Osteoblast (primary cell): Measurements from ENCODE around the gene CCDC107. TPM values are rescaled to one million over a fixed set of nuclear protein-coding genes. Genes with fewer than 3 reads are reported as not detected.

Experiments used
- DNase-seq: peaks from one replicate; pipeline ENCODE4 v3.0.0; 2011; ENCODE audit warnings: low spot score, mixed read lengths; ENCODE audit not compliant: insufficient read length; ENCODE audit errors: missing footprints
- H2AFZ ChIP-seq: 2 replicates; pipeline ENCODE4 v1.6.0; 2011; ENCODE audit warnings: mild to moderate bottlenecking, low read length
- H3K27ac ChIP-seq: 2 replicates; pipeline ENCODE4 v1.5.1; 2011; ENCODE audit warnings: mild to moderate bottlenecking, low read depth, low read length, moderate library complexity
- H3K27me3 ChIP-seq: 2 replicates; pipeline ENCODE4 v1.6.0; 2012; ENCODE audit warnings: mild to moderate bottlenecking, control low read depth, inconsistent platforms, low read length, moderate library complexity; ENCODE audit not compliant: insufficient read depth
- H3K36me3 ChIP-seq: 2 replicates; pipeline ENCODE4 v1.5.1; 2011; ENCODE audit warnings: mild to moderate bottlenecking, low read length, control low read depth, moderate library complexity; ENCODE audit not compliant: insufficient read depth
- H3K4me1 ChIP-seq: 2 replicates; pipeline ENCODE4 v1.5.1; 2011; ENCODE audit warnings: mild to moderate bottlenecking, low read length, control low read depth, moderate library complexity; ENCODE audit not compliant: insufficient read depth
- H3K4me2 ChIP-seq: 2 replicates; pipeline ENCODE4 v1.6.0; 2011; ENCODE audit warnings: mild to moderate bottlenecking, low read length; ENCODE audit not compliant: insufficient read depth
- H3K4me3 ChIP-seq: fragments of 200-600 bp; sonication (generic); 3 replicates; pipeline ENCODE4 v1.5.1; 2012; ENCODE audit warnings: mild to moderate bottlenecking, low read length, inconsistent platforms; ENCODE audit not compliant: insufficient read depth
- H3K79me2 ChIP-seq: 2 replicates; pipeline ENCODE4 v1.6.0; 2012; ENCODE audit warnings: mild to moderate bottlenecking, low read length, control low read depth, inconsistent platforms; ENCODE audit not compliant: insufficient read depth
- H3K9me3 ChIP-seq: 2 replicates; pipeline ENCODE4 v1.5.1; 2011; ENCODE audit warnings: low read depth, low read length, control low read depth
- H4K20me1 ChIP-seq: 2 replicates; pipeline ENCODE4 v1.6.0; 2012; ENCODE audit warnings: mild to moderate bottlenecking, low read length, control low read depth; ENCODE audit not compliant: insufficient read depth
- CTCF ChIP-seq: IDR thresholded peaks from 2 replicates; pipeline ENCODE4 v1.5.1; 2011; ENCODE audit warnings: mild to moderate bottlenecking, low read depth, low read length, moderate library complexity; ENCODE audit errors: extremely low read depth
- total RNA-seq: library from RNA; depleted of rRNA; stranded (reverse); fragments of >200 nt; gene quantifications from 2 replicates; pipeline ENCODE4 v1.2.3, GENCODE V29; 2012

Gene CCDC107
- total RNA-seq, 1 donor: 15.6 TPM

- Histone ChIP-seq H3K9me3 (no peaks in the 10 kb centered on the region), H3K4me2 (no peak overlapping the region), H3K27me3 (peaks cover 4% of the 10 kb centered on the region), H3K79me2 (peaks cover 11% of the 10 kb centered on the region), H3K4me3 (no peak overlapping the region), H3K27ac (no peak overlapping the region), H3K4me1 (peaks cover 27% of the 10 kb centered on the region), H3K36me3 (peaks cover 44% of the 10 kb centered on the region), H2AFZ (no peak overlapping the region), H4K20me1 (peaks cover 49% of the 10 kb centered on the region)
- TF ChIP-seq CTCF: no peak
- peak; percentile 90 for DNase-seq
Measured at GRCh38 chr9:35680331-35681105, 22.4 kb downstream of the CCDC107 start.

GRCh38 chr9:35681341-35682002 lies 23.4 kb downstream of the CCDC107 start:
- peaks cover 54% of the 10 kb centered on the region for H3K36me3 ChIP-seq

GRCh38 chr9:35682051-35682450 lies 24.0 kb downstream of the CCDC107 start:
- H3K27me3 ChIP-seq: no peaks in the 10 kb centered on the region
- H3K4me1 ChIP-seq: peaks cover 41% of the 10 kb centered on the region
- H3K4me2 ChIP-seq: no peak overlapping the region
- no peak overlapping the region for H3K4me3 ChIP-seq
- peak overlapping the region; percentile 54 for H3K27ac ChIP-seq
- no peak for DNase-seq
- TF ChIP-seq CTCF: no peak
- no peaks in the 10 kb centered on the region for H3K9me3 ChIP-seq
- H2AFZ ChIP-seq: no peak overlapping the region
- H3K79me2 ChIP-seq: peaks cover 25% of the 10 kb centered on the region
- peaks cover 59% of the 10 kb centered on the region for H3K36me3 ChIP-seq
- peaks cover 65% of the 10 kb centered on the region for H4K20me1 ChIP-seq

More at GRCh38 chr9:35681341-35682002, 23.4 kb downstream of the CCDC107 start:
- Histone ChIP-seq H3K79me2 (peaks cover 20% of the 10 kb centered on the region), H3K9me3 (no peaks in the 10 kb centered on the region), H3K27ac (peak overlapping the region; percentile 54), H2AFZ (no peak overlapping the region), H3K4me3 (no peak overlapping the region), H4K20me1 (peaks cover 59% of the 10 kb centered on the region), H3K27me3 (no peaks in the 10 kb centered on the region), H3K4me2 (no peak overlapping the region), H3K4me1 (peaks cover 35% of the 10 kb centered on the region)
- DNase-seq: no peak
- no peak for TF ChIP-seq CTCF
